Right ventricle myocardium superior (tissue), 1 donor: Measurements from ENCODE around the gene MS4A5. TPM values are rescaled to one million over a fixed set of nuclear protein-coding genes. Genes with fewer than 3 reads are reported as not detected.
A peak's percentile ranks its signal among the peaks of the same experiment; 100 is the strongest.
"Not testable (repeated sequence)": the region's sequence is repeated elsewhere in the genome, so short reads cannot be mapped to it uniquely, and the experiment has no call there.

Experiments used
- ATAC-seq: fragments of 200-7000 bp; cut with Tn5 transposase; one replicate; pipeline ENCODE4 v1.9.1; 2020; ENCODE audit warnings: mild to moderate bottlenecking; ENCODE audit not compliant: poor library complexity
- DNase-seq: peaks from one replicate; pipeline ENCODE4 v3.0.0-alpha.2; 2020
- intact Hi-C: fragments of 100-400 bp; cut with DNase I; formaldehyde crosslinking; loops from one replicate; pipeline ENCODE4 v1.11.2; 2022
- long read RNA-seq: library from polyadenylated mRNA; unstranded; transcript quantifications from one replicate; pipeline ENCODE4 v2.0.0, GENCODE V29; 2021
- total RNA-seq: library from RNA; stranded (reverse); fragmentation: NEBNext Ultra II Directional; extraction: Animal tissue kit (Norgen Biotek cat#: 25700); gene quantifications from one replicate; pipeline ENCODE4 v1.2.1, GENCODE V29; 2021
- donor health status: DM: no; HTN: yes; CAD: no; lungs with severe emphysema.

MS4A5 gene, protein sequence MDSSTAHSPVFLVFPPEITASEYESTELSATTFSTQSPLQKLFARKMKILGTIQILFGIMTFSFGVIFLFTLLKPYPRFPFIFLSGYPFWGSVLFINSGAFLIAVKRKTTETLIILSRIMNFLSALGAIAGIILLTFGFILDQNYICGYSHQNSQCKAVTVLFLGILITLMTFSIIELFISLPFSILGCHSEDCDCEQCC
- not detected for total RNA-seq
- long read RNA-seq = 0 reads

DNA sequence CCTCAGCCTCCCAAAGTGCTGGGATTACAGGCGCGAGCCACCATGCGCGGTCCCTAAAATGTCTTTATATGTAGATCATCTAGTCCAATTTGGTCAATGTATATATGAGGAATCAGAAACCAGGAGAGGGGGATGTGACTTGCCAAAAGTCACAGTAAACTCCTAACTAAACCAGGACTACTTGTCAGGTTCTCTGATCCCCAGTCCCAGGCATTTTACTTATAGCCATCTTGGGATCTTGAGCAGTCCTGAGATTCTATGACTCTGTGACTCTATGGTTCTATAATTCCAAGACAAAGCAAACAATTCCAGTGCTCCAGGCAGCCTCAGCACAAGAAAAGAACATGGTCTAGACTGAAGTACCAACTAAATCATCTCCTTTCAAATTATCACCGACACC lies at the start of gene MS4A5:
MS4A5 (plus strand) TSS at position 301 of the 400 bp plus-strand sequence. CDS start 103 bp downstream, outside the sequence.
- intact Hi-C loops = no loop called here
- no peak for ATAC-seq

DNA sequence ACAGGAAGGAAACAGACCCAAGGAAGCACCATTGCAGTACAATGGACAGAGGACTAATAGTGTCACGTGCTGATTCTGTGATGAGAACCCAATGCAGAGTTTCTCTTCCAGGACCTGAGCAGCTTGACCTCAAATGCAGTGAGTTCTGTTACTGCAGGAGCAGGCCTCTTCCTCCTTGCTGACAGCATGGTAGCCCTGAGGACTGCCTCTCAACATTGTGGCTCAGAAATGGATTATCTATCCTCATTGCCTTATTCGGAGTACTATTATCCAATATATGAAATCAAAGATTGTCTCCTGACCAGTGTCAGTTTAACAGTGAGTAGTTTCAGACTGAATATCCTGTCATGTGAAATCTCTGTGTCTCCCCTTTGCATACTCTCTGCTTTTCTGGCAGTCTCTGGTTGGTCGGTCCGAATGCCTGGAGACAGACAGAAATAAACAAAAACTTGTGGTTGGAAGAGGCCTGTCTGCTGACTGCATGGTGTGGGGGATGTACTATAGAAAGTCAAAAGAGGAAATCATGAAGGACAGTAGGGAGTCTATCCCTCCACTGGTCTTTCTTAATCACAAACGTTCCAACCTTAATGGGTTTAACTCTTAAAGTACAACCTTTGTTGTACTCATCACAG lies 40.0 kb upstream of the MS4A5 start:
- ATAC-seq (peak; percentile 75), DNase-seq (no peak)
- intact Hi-C loops = no loop called here

More for the DNA sequence above, at the start of gene MS4A5:
- DNase-seq = no peak

DNA sequence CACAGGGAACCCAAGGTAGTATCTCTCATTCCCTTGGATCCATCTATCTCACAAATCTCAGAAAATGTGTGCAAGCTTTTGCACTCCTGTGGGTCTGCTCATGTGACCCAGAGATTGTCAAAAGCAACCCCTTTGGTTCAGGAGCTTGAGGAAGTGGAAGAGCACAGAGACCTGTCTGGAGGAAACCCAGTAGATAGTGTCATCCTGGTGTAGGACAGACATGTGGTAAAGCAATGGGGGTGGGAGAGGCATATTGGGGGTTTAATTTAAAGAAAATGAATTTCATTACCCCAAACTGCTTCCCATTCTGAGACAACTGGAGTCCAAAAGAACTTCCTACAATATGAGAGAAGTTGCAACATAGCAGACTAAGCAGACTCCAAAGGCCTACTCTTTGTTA lies 39.0 kb upstream of the MS4A5 start:
- ATAC-seq = no peak
- intact Hi-C loops = no loop called here
- DNase-seq = no peak

DNA sequence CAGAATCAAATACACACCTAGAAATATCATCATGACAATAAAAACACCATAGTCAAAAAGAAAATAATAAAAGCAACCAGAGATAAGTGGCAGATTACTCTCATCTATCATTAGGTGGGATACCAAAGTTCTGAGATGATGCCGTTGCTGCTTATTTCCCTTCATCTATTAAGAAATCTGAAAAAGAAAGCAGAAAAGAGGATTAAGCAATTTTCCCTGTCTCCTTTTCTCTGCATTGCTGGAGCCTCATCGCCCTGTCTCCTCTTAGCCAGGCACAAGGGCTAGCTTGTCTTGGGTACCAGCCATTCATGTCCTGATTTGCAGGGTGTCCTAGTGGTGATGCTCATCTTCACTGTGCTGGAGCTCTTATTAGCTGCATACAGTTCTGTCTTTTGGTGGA lies 37.0 kb upstream of the MS4A5 start:
- ATAC-seq (no peak), DNase-seq (no peak)
- intact Hi-C loops = no loop called here

DNA sequence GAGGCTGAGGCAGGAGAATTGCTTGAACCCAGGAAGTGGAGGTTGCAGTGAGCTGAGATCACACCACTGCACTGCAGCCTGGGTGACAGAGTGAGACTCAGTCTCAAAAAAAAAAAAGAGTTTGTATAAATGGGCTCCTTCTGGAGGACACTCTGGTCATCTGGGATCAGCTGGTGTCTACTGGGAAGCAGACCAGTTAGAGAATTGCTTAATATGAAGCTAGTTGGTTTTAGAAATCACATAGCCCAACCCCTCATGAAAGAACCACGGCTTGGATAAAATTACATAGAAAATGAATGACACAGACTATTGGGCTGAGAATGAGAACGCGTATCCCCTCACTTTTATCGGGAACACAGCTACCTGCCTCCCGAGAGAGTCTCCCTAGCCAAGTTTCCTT lies 36.4 kb upstream of the MS4A5 start:
- no peak for ATAC-seq
- no peak for DNase-seq

DNA sequence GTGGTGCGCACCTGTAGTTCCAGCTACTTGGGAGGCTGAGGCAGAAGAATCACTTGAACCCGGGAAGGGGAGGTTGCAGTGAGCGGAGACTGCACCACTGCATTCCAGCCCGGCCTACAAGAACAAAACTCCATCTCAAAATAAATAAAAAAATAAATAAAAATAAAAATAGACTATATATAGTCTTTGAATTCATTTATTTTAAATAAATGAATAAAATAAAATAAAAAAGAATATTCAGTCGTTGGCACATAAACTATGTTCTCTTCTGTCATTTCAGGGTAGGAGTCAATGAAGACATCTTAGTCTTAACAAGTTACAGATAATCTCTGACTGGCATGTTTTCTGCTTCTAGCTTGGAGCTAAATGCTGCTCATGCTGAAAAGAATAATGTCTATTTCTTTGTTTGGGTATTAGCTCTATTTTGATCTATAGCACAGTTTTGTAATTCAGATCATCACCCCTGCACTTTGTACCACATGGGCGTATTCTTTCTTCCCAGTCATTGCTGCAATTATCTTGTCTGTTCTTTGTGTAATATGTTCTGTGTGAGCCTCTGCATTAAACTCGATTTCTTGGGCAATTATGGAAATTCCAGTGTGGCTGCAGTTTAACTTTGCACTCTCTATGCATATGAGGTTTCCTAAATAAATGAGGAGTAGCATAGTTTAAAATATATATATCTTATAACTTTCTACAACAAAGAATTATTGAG lies 34.5 kb upstream of the MS4A5 start:
- DNase-seq = no peak
- intact Hi-C loops = no loop called here
- no peak for ATAC-seq

More for the DNA sequence above, 36.4 kb upstream of the MS4A5 start:
- intact Hi-C loops = no loop called here

DNA sequence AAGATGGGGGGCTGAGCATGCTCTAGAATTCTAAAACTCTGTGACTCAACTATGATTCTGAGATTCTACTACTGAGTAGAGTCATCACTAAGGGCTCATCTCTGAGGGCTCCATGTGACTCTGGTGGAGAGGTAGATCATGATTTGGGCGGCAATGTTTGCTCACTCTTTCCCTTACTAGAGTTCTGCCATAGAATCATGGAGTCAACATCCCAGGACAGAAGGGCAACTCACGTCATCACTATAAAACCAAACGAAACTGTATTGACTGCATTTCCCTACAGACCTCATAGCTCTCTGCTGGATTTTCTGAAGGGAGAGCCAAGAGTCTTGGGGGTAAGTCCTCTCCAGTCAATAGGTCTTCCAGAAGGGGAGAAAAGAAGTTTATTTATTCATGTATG lies 33.0 kb upstream of the MS4A5 start, which contains the start of gene MS4A14:
MS4A14 (plus strand) TSS at position 78 of the 400 bp plus-strand sequence; CDS start at position 198, 120 bp downstream.
- intact Hi-C loops = no loop called here
- ATAC-seq = peak; percentile 45
- DNase-seq = no peak

- DNase-seq = no peak
- peak; percentile 56 for ATAC-seq
- intact Hi-C loops = no loop called here
These were observed 32.6 kb upstream of the MS4A5 start for GRCh38 chr11:60396799-60397198.

DNA sequence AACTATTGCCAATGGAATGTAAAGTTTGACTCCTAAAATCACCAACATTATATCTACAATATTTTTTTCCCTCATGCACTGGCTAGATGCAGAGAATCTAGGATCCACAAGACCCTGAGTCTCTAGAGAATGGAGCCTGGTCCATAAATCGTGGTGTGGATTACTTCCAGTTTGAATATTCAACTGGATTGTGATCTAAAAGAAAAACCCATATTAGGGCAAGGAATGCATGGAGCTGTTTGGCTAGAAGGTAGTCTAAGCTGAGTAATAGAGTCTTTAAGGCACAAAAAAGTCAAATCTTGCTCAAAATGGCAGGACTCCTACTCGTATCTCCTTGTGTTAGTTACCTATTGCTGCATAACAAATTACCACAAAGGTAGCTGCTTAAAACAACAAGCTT lies 9.4 kb upstream of the MS4A5 start:
- intact Hi-C loops = no loop called here
- ATAC-seq (no peak), DNase-seq (no peak)

DNA sequence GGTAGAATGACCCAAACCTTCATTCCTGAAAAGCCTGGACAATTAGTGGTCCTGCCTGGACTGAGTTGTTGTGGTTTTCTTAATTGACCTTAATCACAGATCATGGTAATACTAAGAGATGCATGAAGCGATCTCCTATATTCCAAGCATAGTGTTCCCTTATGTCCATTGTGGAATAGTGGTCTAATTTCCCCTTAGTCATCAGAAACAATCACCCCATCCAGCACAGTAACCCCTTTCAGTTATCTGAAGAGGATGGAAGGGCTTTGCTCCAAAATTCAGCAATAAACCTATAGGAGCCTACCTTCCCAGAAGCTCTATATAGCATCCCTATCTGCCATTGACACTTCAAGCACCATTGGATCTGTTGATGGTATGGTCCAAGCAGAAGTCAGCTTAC lies 6.8 kb upstream of the MS4A5 start:
- intact Hi-C loops = no loop called here
- ATAC-seq (no peak), DNase-seq (no peak)

- ATAC-seq = no peak
- no peak for DNase-seq
- intact Hi-C loops = no loop called here
These were observed 855 bp upstream of the MS4A5 start for GRCh38 chr11:60428517-60428916.

DNA sequence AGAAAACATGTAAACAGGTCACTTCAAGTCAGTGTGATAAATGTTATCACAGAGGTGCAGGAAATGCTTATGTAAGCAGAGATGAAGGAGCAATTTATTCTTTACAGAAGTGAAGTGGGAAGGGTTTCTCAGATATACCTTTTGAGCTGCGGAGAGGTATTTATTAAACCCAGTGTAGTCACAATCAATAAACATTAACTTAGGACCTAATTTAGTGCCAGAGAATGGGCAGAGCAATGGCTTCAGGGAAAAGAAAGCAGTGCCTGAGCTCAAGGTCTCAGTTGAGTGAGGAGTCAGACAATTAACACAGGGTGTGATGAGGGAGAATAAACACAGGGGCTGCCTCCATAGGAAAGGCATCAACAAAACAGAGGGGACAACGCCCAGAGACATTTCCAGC lies 1.9 kb downstream of the MS4A5 start:
- no peak for DNase-seq
- intact Hi-C loops = no loop called here
- ATAC-seq = no peak

DNA sequence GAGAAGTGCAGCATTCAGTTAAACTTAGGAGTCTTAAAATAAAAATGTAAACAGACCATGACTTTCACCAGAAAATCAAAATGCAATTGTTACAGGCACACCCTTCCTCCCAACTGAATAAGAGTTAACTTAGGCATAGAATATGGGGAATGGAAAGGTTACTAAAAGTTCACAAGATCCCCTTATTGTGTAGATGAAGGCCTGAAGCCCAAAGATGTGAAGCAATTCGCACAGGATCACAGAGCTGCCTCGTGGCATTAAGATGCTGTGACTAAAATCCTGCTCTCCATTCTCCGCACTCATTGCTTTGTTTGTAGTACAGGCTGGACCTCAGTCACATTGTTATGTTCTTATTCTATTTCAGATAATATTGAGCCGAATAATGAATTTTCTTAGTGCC lies 4.0 kb downstream of the MS4A5 start:
- no peak for ATAC-seq
- intact Hi-C loops = no loop called here
- no peak for DNase-seq

GRCh38 chr11:60447070-60447469 lies 17.7 kb downstream of the MS4A5 start:
- no peak for ATAC-seq
- intact Hi-C loops = no loop called here

GRCh38 chr11:60447846-60448245 lies 18.5 kb downstream of the MS4A5 start:
- intact Hi-C loops = no loop called here
- DNase-seq = no peak
- no peak for ATAC-seq

More at GRCh38 chr11:60447070-60447469, 17.7 kb downstream of the MS4A5 start:
- DNase-seq = no peak

GRCh38 chr11:60451185-60451584 lies 21.8 kb downstream of the MS4A5 start:
- intact Hi-C loops = not testable (repeated sequence)

GRCh38 chr11:60454212-60454611 lies 24.8 kb downstream of the MS4A5 start:
- no peak for ATAC-seq
- no peak for DNase-seq
- intact Hi-C loops = no loop called here

More at GRCh38 chr11:60451185-60451584, 21.8 kb downstream of the MS4A5 start:
- not testable (repeated sequence) for ATAC-seq
- peak; percentile 20 for DNase-seq

- intact Hi-C loops = no loop called here
- no peak for DNase-seq
- ATAC-seq = no peak
These were observed 26.2 kb downstream of the MS4A5 start, which contains the start of gene MS4A1 for GRCh38 chr11:60455531-60456042. Gene MS4A1 (plus strand): TSS chr11:60455847. CDS start chr11:60462375, 6,528 bp downstream.

DNA sequence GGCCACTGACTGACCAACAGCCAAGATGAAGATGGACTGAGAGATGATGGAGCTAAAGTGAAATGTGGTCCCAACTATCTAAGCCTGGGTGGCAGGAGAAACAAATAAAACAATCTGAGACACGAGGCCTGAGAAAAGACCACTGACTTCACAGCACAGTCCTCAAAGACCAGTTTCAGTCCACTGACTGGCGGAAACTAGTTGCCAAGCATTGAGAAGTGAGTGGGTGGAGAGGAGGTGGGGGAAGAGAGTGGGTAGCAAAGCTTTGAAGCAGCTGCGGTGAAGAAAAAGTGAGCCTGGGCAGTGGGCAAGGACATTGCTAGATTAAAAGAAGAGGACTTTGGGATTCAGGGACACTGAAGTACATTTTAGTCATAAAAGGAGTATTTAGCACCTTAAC lies 28.2 kb downstream of the MS4A5 start:
- intact Hi-C loops = no loop called here

More for the DNA sequence above, 28.2 kb downstream of the MS4A5 start:
- ATAC-seq (no peak), DNase-seq (no peak)
